ENCODE data around the gene TMEM154. TPM values are rescaled to one million over a fixed set of nuclear protein-coding genes. Genes with fewer than 3 reads are reported as not detected.

Gene TMEM154
- total RNA-seq, 1 experiment from 2014 or later: 2.6 TPM

GRCh38 chr4:152684587-152684986 is 4.8 kb upstream of the TMEM154 start:
- Histone ChIP-seq H3K27me3 (replicated peaks; ENCODE audit: insufficient read depth, low read depth, low read length, poor library complexity) (no peaks in the 10 kb centered on the region), H3K9me3 (ENCODE audit: low read depth, low read length, poor library complexity, severe bottlenecking) (no peaks in the 10 kb centered on the region), H3K27ac (ENCODE audit: low read depth, low read length, poor library complexity, severe bottlenecking) (no peak overlapping the region), H3K4me3 (ENCODE audit: low read depth, low read length, poor library complexity, severe bottlenecking) (no peak overlapping the region), H3K36me3 (ENCODE audit: insufficient read depth, low read length, poor library complexity, severe bottlenecking) (no peaks in the 10 kb centered on the region), H3K4me1 (ENCODE audit: insufficient read depth, low read length, poor library complexity, severe bottlenecking) (peaks cover 20% of the 10 kb centered on the region)
- intact Hi-C loops (cut with micrococcal nuclease; ENCODE audit: unreplicated experiment): no loop called here
- CTCF ChIA-PET: no interaction called here
- POLR2A ChIA-PET (ENCODE audit: low non-redundant PET): no interaction called here
- TF ChIP-seq CTCF (conservative IDR thresholded peaks at IDR 0.05; ENCODE audit: low read depth, low read length) (no peak), EZH2 (IDR thresholded peaks at IDR 0.05; ENCODE audit: borderline replicate concordance, low read depth, low read length, poor library complexity, severe bottlenecking) (no peak)
- DNase-seq (ENCODE audit: low spot score): no peak
- no TSS peak for BruUV-seq (replicated peaks)

- H3K4me3 ChIP-seq (ENCODE audit: low read depth, low read length, poor library complexity, severe bottlenecking): no peak overlapping the region
- no peaks in the 10 kb centered on the region for H3K27me3 ChIP-seq (replicated peaks; ENCODE audit: insufficient read depth, low read depth, low read length, poor library complexity)
- intact Hi-C loops (cut with micrococcal nuclease; ENCODE audit: unreplicated experiment): no loop called here
- BruUV-seq (replicated peaks): no TSS peak
- peaks cover 23% of the 10 kb centered on the region for H3K4me1 ChIP-seq (ENCODE audit: insufficient read depth, low read length, poor library complexity, severe bottlenecking)
- no peak overlapping the region for H3K27ac ChIP-seq (ENCODE audit: low read depth, low read length, poor library complexity, severe bottlenecking)
- no peak for DNase-seq (ENCODE audit: low spot score)
- H3K36me3 ChIP-seq (ENCODE audit: insufficient read depth, low read length, poor library complexity, severe bottlenecking): no peaks in the 10 kb centered on the region
- TF ChIP-seq CTCF (conservative IDR thresholded peaks at IDR 0.05; ENCODE audit: low read depth, low read length): no peak
- TF ChIP-seq EZH2 (IDR thresholded peaks at IDR 0.05; ENCODE audit: borderline replicate concordance, low read depth, low read length, poor library complexity, severe bottlenecking): no peak
- POLR2A ChIA-PET (ENCODE audit: low non-redundant PET): no interaction called here
- CTCF ChIA-PET: no interaction called here
- no peaks in the 10 kb centered on the region for H3K9me3 ChIP-seq (ENCODE audit: low read depth, low read length, poor library complexity, severe bottlenecking)
Observed at GRCh38 chr4:152684007-152684406, 4.2 kb upstream of the TMEM154 start.

GRCh38 chr4:152682143-152682941 is 2.5 kb upstream of the TMEM154 start:
- no peaks in the 10 kb centered on the region for H3K36me3 ChIP-seq (ENCODE audit: insufficient read depth, low read length, poor library complexity, severe bottlenecking)
- intact Hi-C loops (cut with micrococcal nuclease; ENCODE audit: unreplicated experiment): no loop called here
- CTCF ChIA-PET: no interaction called here

More at GRCh38 chr4:152682143-152682941, 2.5 kb upstream of the TMEM154 start:
- Histone ChIP-seq H3K9me3 (ENCODE audit: low read depth, low read length, poor library complexity, severe bottlenecking) (no peaks in the 10 kb centered on the region), H3K4me1 (ENCODE audit: insufficient read depth, low read length, poor library complexity, severe bottlenecking) (peaks cover 28% of the 10 kb centered on the region), H3K27ac (ENCODE audit: low read depth, low read length, poor library complexity, severe bottlenecking) (no peak overlapping the region), H3K4me3 (ENCODE audit: low read depth, low read length, poor library complexity, severe bottlenecking) (no peak overlapping the region), H3K27me3 (replicated peaks; ENCODE audit: insufficient read depth, low read depth, low read length, poor library complexity) (no peaks in the 10 kb centered on the region)
- POLR2A ChIA-PET (ENCODE audit: low non-redundant PET): no interaction called here
- DNase-seq (ENCODE audit: low spot score): no peak
- no TSS peak for BruUV-seq (replicated peaks)
- no peak for TF ChIP-seq EZH2 (IDR thresholded peaks at IDR 0.05; ENCODE audit: borderline replicate concordance, low read depth, low read length, poor library complexity, severe bottlenecking)
- no peak for TF ChIP-seq CTCF (conservative IDR thresholded peaks at IDR 0.05; ENCODE audit: low read depth, low read length)

Data from A673 (cell line).